Right lobe of liver (tissue), 6 donors: Measurements from ENCODE around the gene FKBP10. TPM values are rescaled to one million over a fixed set of nuclear protein-coding genes. Genes with fewer than 3 reads are reported as not detected.

ENCODE experiments used
- ATAC-seq, 4 donors: fragments of 200-7000 bp; cut with Tn5 transposase; one replicate each; pipeline ENCODE4 v1.9.1; 2020; ENCODE audit warnings: mild to moderate bottlenecking in 4 of 4, moderate library complexity in 4 of 4
- DNase-seq, 3 donors: peaks; one replicate each; pipeline ENCODE4 v3.0.0-alpha.2; 2020
- H3K27ac ChIP-seq, 3 donors: fragments of 200-600 bp; one replicate each; pipeline ENCODE4 v1.8.0; 2022
- H3K27me3 ChIP-seq, 2 donors: fragments of 200-600 bp; one replicate each; pipeline ENCODE4 v1.8.0; 2022
- H3K36me3 ChIP-seq, 4 donors: fragments of 200-600 bp; sonication (generic) in 1 of 4; one replicate each; pipeline versions ENCODE4 v1.5.1 to v1.8.0; 2017 to 2022; ENCODE audit warnings: control low read depth in 1 of 4
- H3K4me1 ChIP-seq, 4 donors: fragments of 200-600 bp; sonication (generic) in 1 of 4; one replicate each; pipeline versions ENCODE4 v1.5.1 to v1.8.0; 2017 to 2022; ENCODE audit warnings: control low read depth in 1 of 4
- H3K4me3 ChIP-seq, 3 donors: fragments of 200-600 bp; one replicate each; pipeline ENCODE4 v1.8.0; 2022
- H3K9me3 ChIP-seq, 4 donors: fragments of 200-600 bp; sonication (generic) in 1 of 4; one replicate each; pipeline versions ENCODE4 v1.5.1 to v1.8.0; 2017 to 2022; ENCODE audit warnings: control low read depth in 1 of 4
- POLR2A ChIP-seq: fragments of 450-650 bp; IDR thresholded peaks from one replicate; pipeline ENCODE4 v1.6.1; 2017; ENCODE audit warnings: antibody characterized with exemption, mild to moderate bottlenecking
- WGBS: methylation state at CpG from one replicate; pipeline ENCODE4 v1.1.6; 2018; ENCODE audit warnings: low coverage, low lambda C conversion rate; ENCODE audit not compliant: insufficient coverage; ENCODE audit errors: missing lambda C conversion rate; 5-methylcytosine and 5-hydroxymethylcytosine counted together
- intact Hi-C, 2 donors: fragments of 100-400 bp; cut with DNase I; formaldehyde crosslinking; loops; one replicate each; pipeline versions ENCODE4 v1.11.2 to v1.14.1; 2022
- total RNA-seq, 6 experiments: library from RNA; depleted of rRNA in 2 of 6; stranded (reverse); fragments of >200 nt in 2 of 6; fragmentation: NEBNext Ultra II Directional in 3 of 6; extraction: Animal tissue kit (Norgen Biotek cat#: 25700) in 3 of 6; gene quantifications; one replicate each; pipeline versions ENCODE4 v1.1.0 to v1.2.4, GENCODE V29; 2016 to 2023
- TF ChIP-seq, protein P1 (sequence below), 4 donors: fragments of 200-600 bp in 3 of 4; fragments of 450-650 bp in 1 of 4; IDR thresholded peaks; one replicate each; pipeline versions ENCODE4 v1.5.1 to v1.8.0; 2016 to 2022; ENCODE audit warnings: antibody characterized with exemption in 4 of 4, mild to moderate bottlenecking in 2 of 4
- donor health status: DM: no; HTN: yes; CAD: no.
- donor health status: DM: no; HTN: no; CAD: no.
- donor health status: DM: no; HTN: no; CAD: no.
- donor health status: DM: no; HTN: yes; CAD: no.
- donor health status: DM: no; HTN: yes; CAD: no.

The FKBP10 gene
- total RNA-seq, 6 experiments from 2014 or later = 2.4 to 5.1 (median 4.0) TPM

GRCh38 chr17:41816637-41817320 is 4.0 kb downstream of the FKBP10 start:
- no peaks in the 10 kb centered on the region for H3K36me3 ChIP-seq

DNA sequence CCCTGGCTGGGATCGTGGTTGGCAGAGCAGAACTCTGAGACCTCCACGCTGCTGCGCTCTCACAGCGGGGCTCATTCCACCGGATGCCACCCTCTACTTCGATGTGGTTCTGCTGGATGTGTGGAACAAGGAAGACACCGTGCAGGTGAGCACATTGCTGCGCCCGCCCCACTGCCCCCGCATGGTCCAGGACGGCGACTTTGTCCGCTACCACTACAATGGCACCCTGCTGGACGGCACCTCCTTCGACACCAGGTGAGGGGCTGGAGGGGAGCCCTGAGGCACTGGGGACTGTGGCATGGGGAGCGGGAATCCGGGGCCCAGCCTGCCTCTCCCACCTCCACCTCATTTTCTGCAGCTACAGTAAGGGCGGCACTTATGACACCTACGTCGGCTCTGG is 5.2 kb downstream of the FKBP10 start:
- ATAC-seq = no peak
- no peak for DNase-seq
- TF ChIP-seq POLR2A = no peak
- TF ChIP-seq, protein P1, sequence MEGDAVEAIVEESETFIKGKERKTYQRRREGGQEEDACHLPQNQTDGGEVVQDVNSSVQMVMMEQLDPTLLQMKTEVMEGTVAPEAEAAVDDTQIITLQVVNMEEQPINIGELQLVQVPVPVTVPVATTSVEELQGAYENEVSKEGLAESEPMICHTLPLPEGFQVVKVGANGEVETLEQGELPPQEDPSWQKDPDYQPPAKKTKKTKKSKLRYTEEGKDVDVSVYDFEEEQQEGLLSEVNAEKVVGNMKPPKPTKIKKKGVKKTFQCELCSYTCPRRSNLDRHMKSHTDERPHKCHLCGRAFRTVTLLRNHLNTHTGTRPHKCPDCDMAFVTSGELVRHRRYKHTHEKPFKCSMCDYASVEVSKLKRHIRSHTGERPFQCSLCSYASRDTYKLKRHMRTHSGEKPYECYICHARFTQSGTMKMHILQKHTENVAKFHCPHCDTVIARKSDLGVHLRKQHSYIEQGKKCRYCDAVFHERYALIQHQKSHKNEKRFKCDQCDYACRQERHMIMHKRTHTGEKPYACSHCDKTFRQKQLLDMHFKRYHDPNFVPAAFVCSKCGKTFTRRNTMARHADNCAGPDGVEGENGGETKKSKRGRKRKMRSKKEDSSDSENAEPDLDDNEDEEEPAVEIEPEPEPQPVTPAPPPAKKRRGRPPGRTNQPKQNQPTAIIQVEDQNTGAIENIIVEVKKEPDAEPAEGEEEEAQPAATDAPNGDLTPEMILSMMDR (IDR thresholded peaks at IDR 0.05) = no peak
- no peak overlapping the region for H3K27ac ChIP-seq
- no peaks in the 10 kb centered on the region for H3K9me3 ChIP-seq
- intact Hi-C loops = loop anchor here (10.0 kb wide), 2 partner anchors 67 to 137 kb away; no protein-coding TSS in a partner anchor
- no peaks in the 10 kb centered on the region for H3K27me3 ChIP-seq
- no peak overlapping the region for H3K4me3 ChIP-seq
- H3K4me1 ChIP-seq = no peaks in the 10 kb centered on the region
- 96% methylated on average over 11 of the region's 20 CpGs for WGBS
- no peaks in the 10 kb centered on the region for H3K36me3 ChIP-seq

More at GRCh38 chr17:41816637-41817320, 4.0 kb downstream of the FKBP10 start:
- Histone ChIP-seq H3K27me3 (no peaks in the 10 kb centered on the region), H3K27ac (no peak overlapping the region), H3K9me3 (no peaks in the 10 kb centered on the region), H3K4me1 (peaks cover 0 to 5% (median 2%) of the 10 kb centered on the region in 4 donors), H3K4me3 (no peak overlapping the region)
- TF ChIP-seq, protein P1 (IDR thresholded peaks at IDR 0.05) = no peak
- TF ChIP-seq POLR2A = no peak
- no peak for ATAC-seq
- intact Hi-C loops = loop anchor here (10.0 kb wide), 2 partner anchors 68 to 138 kb away; no protein-coding TSS in a partner anchor
- DNase-seq = no peak
- 86% methylated on average over 5 of the region's 23 CpGs for WGBS

GRCh38 chr17:41821776-41822175 is 9.0 kb downstream of the FKBP10 start:
- 29% methylated on average over 1 of the region's 14 CpGs for WGBS
- H3K4me3 ChIP-seq = no peak overlapping the region
- intact Hi-C loops = no loop called here
- ATAC-seq (no peak), DNase-seq (no peak)
- H3K4me1 ChIP-seq = no peaks in the 10 kb centered on the region
- H3K9me3 ChIP-seq = no peaks in the 10 kb centered on the region
- no peaks in the 10 kb centered on the region for H3K27me3 ChIP-seq
- H3K27ac ChIP-seq = no peak overlapping the region
- TF ChIP-seq, protein P1 (IDR thresholded peaks at IDR 0.05) = no peak
- TF ChIP-seq POLR2A = no peak
- H3K36me3 ChIP-seq = peaks cover 0 to 11% (median under 1%) of the 10 kb centered on the region in 4 donors

GRCh38 chr17:41822216-41823140 is 9.7 kb downstream of the FKBP10 start:
- DNase-seq (no peak), ATAC-seq (no peak)
- H3K4me1 ChIP-seq = no peaks in the 10 kb centered on the region
- H3K4me3 ChIP-seq = no peak overlapping the region
- H3K9me3 ChIP-seq = no peaks in the 10 kb centered on the region
- no peak for TF ChIP-seq POLR2A
- TF ChIP-seq, protein P1 (IDR thresholded peaks at IDR 0.05) = no peak
- intact Hi-C loops = no loop called here
- H3K36me3 ChIP-seq = peaks cover 0 to 14% (median under 1%) of the 10 kb centered on the region in 4 donors
- no peaks in the 10 kb centered on the region for H3K27me3 ChIP-seq
- no peak overlapping the region for H3K27ac ChIP-seq
- WGBS = 67% methylated on average over 1 of the region's 12 CpGs
